D721Med (cell line): ENCODE data around the gene OR52I1.
A peak's percentile ranks its signal among the peaks of the same experiment; 100 is the strongest.

ENCODE experiments used
- DNase-seq: peaks from one replicate; pipeline ENCODE4 v3.0.0; 2011; ENCODE audit warnings: low spot score; ENCODE audit not compliant: insufficient read length
- FAIRE-seq: peaks from 2 replicates; lab custom pipeline; 2011; peaks lifted over from hg19 to GRCh38; lab: Jason Lieb, UNC
- TF ChIP-seq, protein P1 (sequence below): IDR thresholded peaks from 2 replicates; pipeline ENCODE4 v1.5.1; 2012; ENCODE audit warnings: mild to moderate bottlenecking, control low read depth; ENCODE audit not compliant: insufficient read depth; ENCODE audit errors: missing control alignments

OR52I1 gene, protein sequence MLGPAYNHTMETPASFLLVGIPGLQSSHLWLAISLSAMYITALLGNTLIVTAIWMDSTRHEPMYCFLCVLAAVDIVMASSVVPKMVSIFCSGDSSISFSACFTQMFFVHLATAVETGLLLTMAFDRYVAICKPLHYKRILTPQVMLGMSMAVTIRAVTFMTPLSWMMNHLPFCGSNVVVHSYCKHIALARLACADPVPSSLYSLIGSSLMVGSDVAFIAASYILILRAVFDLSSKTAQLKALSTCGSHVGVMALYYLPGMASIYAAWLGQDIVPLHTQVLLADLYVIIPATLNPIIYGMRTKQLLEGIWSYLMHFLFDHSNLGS

DNA sequence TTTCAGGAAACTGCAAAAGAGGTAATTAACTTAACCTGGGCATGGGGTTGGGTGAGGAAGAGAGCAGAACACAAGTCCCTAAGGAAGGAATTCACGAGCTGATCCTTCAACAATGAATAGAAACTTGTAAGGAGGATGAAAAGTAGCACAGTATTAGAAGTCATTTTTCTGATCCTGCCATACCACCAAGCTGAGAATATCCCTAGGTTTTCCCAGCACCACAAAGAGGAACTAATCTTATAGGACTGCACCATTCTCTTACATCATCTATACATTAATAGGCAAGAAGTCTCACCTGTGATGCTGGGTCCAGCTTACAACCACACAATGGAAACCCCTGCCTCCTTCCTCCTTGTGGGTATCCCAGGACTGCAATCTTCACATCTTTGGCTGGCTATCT, at the start of gene OR52I1:
OR52I1 (plus strand) TSS at position 301 of the 400 bp plus-strand sequence; CDS start at position 301, 0 bp downstream.
- TF ChIP-seq, protein P1, sequence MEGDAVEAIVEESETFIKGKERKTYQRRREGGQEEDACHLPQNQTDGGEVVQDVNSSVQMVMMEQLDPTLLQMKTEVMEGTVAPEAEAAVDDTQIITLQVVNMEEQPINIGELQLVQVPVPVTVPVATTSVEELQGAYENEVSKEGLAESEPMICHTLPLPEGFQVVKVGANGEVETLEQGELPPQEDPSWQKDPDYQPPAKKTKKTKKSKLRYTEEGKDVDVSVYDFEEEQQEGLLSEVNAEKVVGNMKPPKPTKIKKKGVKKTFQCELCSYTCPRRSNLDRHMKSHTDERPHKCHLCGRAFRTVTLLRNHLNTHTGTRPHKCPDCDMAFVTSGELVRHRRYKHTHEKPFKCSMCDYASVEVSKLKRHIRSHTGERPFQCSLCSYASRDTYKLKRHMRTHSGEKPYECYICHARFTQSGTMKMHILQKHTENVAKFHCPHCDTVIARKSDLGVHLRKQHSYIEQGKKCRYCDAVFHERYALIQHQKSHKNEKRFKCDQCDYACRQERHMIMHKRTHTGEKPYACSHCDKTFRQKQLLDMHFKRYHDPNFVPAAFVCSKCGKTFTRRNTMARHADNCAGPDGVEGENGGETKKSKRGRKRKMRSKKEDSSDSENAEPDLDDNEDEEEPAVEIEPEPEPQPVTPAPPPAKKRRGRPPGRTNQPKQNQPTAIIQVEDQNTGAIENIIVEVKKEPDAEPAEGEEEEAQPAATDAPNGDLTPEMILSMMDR: no peak
- FAIRE-seq (no peak), DNase-seq (no peak)

DNA sequence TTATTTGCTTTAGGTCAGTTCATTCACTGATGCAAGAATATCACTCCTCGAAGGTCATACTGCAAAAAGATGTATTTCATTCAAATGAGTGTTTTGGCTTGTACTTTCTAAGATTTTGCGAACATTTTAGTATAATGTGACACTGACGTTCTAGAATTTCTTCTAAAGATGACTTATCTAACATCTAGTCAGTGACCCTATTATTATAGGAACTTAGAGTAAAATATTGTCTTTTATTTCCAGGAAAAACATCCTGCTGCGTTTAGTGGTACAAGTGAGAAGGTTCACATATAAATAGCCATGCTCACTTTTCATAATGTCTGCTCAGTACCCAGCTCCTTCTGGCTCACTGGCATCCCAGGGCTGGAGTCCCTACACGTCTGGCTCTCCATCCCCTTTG, 48.9 kb upstream of the OR52I1 start, which contains the start of gene OR52M1:
OR52M1 (plus strand) TSS at position 301 of the 400 bp plus-strand sequence; CDS start at position 301, 0 bp downstream.
- no peak for DNase-seq
- FAIRE-seq: no peak
- TF ChIP-seq, protein P1: no peak

DNA sequence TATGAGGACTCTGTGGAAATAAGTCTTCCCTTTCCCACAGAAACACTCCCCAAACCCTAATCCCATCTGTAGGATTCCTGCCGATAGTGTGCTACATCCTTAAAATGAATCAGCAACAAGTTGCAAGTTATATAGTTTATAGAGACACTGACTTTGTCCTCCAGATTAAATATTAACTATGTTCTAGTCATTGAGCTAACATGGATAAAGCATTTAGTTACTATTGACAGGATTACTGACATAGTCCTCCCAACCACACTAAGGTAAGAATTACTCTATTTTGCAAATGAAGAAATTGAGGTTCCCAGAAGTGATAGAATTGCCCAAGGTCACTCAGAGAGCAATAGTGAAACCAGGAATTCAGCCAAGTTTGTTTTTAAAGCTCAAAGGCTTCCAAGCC, 47.0 kb upstream of the OR52I1 start:
- FAIRE-seq (no peak), DNase-seq (no peak)
- TF ChIP-seq, protein P1: no peak

DNA sequence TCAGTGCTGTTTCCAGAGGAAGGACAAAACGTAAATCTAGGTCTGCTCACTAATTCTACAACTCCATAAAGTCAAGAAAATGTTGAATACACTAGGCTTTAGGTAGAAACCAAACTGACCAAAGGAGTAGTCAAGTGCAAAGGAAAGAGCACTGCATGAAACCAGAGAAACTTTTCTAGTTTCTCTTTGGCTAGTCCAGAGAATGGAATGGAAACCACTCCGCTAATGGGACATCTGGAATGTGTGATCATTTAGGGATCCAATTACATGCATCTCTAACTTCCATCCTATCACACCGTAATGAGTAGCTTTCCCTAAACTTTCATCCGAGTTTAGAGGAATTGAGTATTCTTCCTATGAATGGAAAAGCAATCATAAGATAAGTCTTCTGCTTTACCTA, 46.4 kb upstream of the OR52I1 start:
- TF ChIP-seq, protein P1: no peak
- DNase-seq: no peak
- no peak for FAIRE-seq

DNA sequence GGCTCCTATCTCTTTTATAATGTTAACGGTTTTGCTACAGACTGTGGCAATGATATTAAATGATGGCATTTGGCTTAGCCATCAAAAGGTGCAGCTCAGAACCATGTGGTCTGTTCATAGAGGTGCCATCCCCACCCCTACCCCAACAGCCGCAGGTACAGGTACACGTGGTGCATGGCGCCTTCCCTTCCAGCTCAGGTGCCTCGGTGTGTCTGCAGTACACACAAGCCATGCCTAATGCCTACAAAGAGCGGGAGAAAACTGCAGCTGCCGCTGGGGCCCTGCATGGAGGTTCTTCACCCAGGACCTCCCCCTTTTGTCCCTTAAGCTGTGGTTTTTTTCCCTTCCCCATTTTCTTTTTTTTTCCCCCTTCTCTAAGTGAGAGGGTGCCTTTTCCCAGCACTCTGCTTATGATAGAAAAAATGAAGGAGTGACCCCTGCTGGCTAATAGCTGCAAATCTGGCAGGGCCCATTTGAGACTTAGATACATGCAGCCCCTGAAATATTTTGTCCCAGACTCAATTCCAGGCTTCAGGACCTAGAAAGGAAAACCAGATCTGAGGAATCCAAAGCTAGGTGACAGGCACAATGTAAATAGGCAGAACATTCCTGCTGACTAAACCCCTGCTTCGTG, 42.4 kb upstream of the OR52I1 start:
- TF ChIP-seq, protein P1: peak; percentile 14
- FAIRE-seq: no peak
- no peak for DNase-seq

DNA sequence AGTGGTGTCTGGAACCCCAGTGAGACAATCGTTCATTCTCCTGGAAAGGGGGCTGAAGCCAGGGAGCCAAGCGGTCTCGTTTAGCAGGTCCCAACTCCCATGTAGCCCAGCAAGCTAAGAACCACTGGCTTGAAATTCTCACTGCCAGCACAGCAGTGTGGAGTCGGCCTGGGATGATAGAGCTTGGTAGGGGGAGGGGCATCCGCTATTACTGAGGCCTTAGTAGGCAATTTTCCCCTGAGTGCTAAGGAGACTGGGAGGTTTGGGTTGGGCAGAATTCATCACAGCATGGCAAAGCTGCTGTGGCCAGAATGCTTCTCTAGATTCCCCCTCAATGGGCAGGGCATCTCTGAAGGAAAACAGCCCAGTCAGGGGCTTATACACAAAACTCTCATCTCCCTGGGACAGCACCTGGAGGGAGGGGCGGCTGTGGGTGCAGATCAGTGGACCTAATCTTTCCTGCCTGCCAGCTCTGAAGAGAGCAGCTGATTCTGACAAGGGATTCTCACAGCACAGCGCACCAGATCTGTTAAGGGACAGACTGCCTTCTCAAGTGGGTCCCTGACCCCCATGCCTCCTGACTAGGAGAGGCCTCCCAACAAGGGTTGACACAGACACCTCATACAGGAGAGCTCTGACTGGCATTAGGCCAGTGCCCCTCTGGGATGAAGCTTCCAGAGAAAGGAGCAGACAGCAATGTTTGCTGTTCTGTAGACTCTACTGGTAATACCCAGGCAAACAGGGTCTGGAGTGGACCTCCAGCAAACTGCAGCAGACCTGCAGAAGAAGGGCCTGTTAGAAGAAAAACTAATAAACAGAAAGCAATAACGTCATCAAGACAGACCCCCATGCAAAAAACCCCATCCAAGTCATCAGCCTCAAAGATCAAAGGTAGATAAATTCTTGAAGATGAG, 34.1 kb upstream of the OR52I1 start:
- TF ChIP-seq, protein P1: no peak
- FAIRE-seq (no peak), DNase-seq (no peak)
